Neural progenitor cell (in vitro differentiated cells): ENCODE results near the gene UPF3A.

Experiments
- CTCF ChIP-seq: fragments of 200-600 bp; sonication (generic); IDR thresholded peaks from 2 replicates; pipeline ENCODE4 v1.5.1; 2017; ENCODE audit warnings: antibody characterized with exemption, mild to moderate bottlenecking
- EZH2 ChIP-seq: fragments of 200-600 bp; sonication (generic); IDR thresholded peaks from 2 replicates; pipeline ENCODE4 v1.6.1; 2017; ENCODE audit warnings: antibody characterized with exemption, mild to moderate bottlenecking, moderate library complexity
- EZH2phosphoT487 ChIP-seq: fragments of 200-600 bp; sonication (generic); IDR thresholded peaks from 2 replicates; pipeline ENCODE4 v1.6.1; 2017; ENCODE audit warnings: antibody characterized with exemption

GRCh38 chr13:114231886-114232285 is 49.5 kb upstream of the UPF3A start:
- no peak for TF ChIP-seq CTCF
- TF ChIP-seq EZH2phosphoT487, result no peak
- no peak for TF ChIP-seq EZH2
